ENCODE measurements around the gene SLC9A3.
"Not testable (repeated sequence)": the region's sequence is repeated elsewhere in the genome, so short reads cannot be mapped to it uniquely, and the experiment has no call there.

SLC9A3 gene

DNA sequence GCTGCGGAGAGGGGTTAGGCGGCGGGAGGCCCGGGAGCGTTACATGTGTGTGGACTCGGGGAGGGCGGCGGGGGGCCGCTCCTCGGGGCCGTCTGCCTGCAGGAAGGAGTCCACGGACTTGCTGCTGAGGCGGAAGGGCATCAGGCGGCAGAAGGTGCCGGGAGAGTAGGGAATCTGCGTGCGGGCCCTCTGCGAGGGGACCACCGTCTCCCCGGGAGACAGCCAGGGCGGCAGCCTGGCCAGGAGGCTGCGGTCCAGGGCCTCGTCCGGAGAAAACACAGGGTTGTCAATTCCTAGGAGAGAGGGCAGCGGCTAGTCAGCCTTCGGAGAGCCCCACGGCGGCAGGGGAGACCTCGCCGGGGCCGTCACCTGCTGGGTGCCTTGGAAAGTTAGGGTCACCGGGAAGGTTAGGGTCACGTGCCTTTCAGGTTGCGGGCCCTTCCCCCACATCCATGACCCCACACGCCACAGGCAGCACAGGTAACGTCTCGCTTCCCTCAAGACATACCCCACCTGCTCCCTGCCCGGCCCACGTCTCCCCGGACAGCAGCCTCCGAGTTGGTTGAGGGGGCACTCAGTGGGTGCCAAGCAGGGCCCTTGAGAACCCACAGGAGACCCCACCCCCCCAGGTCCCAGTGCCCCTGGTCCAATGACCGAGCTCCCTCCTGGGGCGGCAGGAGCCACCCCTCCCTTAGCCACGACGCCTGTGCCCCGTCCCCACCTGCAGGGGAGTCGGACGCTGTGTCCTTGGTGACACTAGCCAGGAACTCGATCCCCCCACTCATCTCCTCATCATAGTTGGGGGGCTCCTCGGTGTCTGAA lies 49.2 kb downstream of the SLC9A3 start:
- no peak for DNase-seq (ENCODE audit: low spot score)

DNA sequence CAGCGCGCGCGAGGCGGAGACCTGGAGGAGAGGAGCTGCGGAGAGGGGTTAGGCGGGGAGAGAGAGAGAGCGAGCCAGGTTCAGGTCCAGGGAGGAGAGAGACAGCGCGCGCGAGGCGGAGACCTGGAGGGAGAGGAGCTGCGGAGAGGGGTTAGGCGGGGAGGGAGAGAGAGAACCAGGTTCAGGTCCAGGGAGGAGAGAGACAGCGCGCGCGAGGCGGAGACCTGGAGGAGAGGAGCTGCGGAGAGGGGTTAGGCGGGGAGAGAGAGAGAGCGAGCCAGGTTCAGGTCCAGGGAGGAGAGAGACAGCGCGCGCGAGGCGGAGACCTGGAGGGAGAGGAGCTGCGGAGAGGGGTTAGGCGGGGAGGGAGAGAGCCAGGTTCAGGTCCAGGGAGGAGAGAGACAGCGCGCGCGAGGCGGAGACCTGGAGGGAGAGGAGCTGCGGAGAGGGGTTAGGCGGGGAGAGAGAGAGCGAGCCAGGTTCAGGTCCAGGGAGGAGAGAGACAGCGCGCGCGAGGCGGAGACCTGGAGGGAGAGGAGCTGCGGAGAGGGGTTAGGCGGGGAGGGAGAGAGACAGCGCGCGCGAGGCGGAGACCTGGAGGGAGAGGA lies 49.9 kb downstream of the SLC9A3 start:
- DNase-seq (ENCODE audit: low spot score): not testable (repeated sequence)

- DNase-seq (ENCODE audit: low spot score): peak; percentile 63
Observed at GRCh38 chr5:473551-474192, 50.6 kb downstream of the SLC9A3 start.

DNA sequence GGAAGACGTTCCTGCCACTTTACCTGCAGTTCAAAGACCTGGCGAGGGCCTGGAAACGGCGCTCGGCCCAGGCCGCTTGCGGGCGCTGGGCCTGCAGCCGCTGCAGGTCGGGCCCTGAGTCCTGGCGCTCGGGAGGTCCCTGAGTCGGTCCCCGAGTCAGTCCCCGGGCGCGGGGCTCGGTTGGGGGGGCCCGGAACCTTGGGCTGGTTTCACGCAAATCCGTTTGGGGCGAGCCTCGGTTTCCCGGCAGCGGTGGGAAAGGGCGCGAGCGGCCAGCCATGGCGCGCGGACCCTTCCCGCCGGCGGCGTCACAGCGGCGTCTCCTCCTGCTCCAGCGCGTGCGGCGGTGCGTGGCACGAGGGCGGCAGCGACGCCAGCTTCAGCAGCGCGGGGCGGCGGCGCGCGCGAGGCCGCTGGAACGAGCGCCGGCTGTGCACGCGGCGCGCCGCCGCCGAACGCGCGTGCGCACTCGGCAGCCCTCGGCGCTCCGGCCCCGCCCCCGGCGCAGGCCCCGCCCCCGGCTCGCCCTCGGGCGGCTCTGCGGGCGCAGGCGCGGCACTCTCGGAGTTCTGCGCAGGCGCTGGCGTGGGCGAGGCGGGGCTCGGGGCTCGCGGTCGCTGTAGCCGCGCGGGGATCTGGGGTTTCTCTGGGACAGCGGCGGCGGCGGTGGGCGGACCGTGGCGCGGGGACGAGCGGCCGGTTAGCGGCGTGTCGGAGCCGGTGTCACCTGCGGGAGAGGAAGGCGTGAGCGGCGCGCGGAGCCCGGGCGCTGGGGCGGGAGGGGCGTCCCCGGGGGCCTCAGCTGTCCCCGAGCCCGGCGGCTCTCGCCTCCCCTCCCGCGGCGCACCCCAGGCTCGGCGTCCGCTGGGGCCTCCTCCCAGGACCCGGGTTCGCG lies 51.3 kb downstream of the SLC9A3 start:
- peak; percentile 95 for DNase-seq (ENCODE audit: low spot score)

DNA sequence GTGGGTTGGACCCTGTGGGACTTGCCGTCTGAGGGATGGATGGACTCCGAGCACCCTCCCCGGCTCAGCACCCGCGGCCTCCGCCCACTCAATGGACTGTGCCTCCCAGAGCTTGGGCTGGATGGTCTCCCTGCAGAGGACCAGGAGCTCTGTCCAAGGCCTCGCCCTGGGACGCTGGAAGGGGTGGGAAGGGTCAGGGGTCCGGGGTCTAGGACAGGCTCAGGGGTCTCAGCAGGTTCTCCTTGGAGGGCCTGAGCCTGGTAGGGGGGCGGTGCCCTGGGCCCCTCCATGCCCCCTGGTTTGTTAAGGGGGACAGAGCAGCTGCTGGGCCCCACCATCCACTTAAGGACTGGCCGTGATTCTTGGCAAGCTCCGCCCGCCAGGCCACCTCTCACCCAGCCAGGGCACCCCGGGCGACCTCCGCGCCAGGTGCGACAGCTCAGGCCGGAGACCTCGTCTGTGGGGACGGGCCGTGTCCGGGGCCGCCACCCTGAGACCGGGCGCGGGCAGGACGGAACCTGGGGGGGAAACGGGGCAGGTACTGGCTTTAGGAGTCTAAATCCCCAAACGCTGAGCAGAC lies 52.1 kb downstream of the SLC9A3 start:
- DNase-seq (ENCODE audit: low spot score): no peak

DNA sequence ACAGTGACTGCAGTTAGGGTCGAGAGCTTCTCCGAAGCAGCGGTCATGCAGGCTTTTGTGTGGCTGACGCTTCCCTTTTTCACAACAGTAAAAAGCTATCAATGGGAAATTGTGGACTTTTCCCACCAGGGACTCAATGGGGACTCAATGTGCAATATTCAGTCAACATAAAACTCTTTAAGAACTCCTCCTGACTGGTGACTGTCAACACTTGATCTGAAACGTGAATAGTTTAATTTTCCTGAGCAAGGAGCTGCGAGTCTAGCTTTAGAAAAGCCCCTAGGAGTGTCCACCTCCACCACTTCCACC lies 52.5 kb downstream of the SLC9A3 start:
- DNase-seq (ENCODE audit: low spot score): peak; percentile 37

GRCh38 chr5:470961-471749 lies 53.1 kb downstream of the SLC9A3 start:
- no peak for DNase-seq (ENCODE audit: low spot score)

DNA sequence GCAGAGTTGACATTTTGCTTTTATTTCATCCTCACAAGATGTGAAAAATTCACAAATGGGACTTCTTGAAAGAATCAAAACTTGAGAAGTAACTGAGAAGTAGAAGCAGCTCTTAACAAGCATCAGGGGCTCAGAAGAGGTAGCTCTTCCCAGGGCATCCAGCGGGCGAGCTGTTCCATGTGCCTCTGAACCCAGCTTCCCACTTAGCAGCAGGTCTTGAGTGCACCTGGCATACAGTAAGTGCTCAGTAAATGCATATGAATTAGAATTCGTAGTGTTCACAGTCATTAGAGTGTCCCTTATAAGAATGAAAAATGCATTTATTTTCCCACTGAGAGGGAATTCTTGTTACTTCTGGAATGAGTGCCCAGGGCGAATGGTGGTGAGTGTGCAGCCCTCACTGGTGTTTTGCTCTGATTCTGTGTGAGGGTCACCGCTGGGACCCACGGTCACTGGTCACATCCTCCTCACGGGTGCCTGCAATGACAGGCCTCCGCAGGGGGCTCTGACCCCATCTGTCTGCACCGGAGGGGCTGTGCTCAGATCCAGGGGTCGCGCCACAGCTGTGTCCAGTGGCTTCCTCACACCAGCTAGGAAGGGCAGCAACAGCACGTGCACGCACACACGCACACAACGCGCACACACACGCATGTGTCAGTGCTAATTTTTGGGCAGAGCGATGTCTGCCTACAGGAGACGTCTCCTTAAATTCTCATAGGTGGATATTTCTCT lies 54.3 kb downstream of the SLC9A3 start:
- DNase-seq (ENCODE audit: low spot score): no peak

- no peak for DNase-seq (ENCODE audit: low spot score)
Observed at GRCh38 chr5:468401-468800, 55.8 kb downstream of the SLC9A3 start.

GRCh38 chr5:466661-467310 lies 57.5 kb downstream of the SLC9A3 start:
- DNase-seq (ENCODE audit: low spot score): no peak

- no peak for DNase-seq (ENCODE audit: low spot score)
Observed at GRCh38 chr5:465591-466403, 58.5 kb downstream of the SLC9A3 start.

DNA sequence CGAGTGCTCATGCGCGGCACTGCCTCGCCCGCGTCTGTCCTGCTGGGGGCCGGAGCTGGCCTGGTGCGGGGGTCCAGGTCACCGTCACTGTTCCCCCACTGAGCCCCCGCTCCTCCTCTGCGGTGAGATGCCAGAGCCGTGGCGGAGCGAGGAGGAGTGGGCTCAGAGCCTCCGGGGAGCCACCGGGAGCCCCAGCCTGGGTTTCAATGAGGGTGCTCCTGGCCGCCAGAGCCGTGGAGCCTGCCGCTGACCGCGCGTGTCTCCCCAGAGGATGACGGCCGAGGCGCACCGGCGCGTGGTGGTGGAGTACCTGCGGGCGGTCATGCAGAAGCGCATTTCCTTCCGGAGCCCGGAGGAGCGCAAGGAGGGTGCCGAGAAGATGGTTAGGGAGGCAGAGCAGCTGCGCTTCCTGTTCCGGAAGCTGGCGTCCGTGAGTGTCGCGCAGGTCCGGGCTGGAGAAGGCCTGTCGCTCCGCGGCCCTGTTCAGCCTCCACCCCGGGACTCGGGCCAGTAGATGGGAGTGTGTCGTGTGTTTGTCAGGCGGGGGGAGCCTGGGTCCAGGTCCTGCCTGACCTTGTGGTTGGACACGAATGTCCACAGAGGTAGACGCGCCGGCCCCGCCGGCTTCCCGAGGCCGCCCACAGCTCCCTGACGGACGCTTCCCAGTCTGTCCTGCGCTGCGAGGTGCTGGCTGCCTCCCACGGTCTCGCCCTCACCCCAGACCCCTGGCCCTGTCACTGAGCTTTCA lies 59.2 kb downstream of the SLC9A3 start:
- no peak for DNase-seq (ENCODE audit: low spot score)

- no peak for DNase-seq (ENCODE audit: low spot score)
Observed at GRCh38 chr5:464446-464842, 59.8 kb downstream of the SLC9A3 start.

DNA sequence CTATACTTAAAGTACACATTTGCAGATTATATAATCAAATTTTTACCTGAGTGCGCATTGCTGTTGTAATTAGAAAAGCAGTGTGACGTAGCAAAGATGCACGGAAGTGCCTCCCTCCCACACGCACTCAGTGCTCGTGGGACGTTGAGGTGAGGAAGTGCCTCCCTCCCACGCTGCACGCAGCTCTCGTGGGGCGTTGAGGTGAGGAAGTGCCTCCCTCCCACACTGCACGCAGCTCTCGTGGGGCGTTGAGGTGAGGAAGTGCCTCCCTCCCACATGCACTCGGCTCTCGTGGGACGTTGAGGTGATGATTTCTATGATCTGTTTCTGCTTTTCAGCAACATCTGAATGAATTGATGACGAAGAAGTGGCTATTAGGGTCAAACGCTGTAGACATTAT lies 60.3 kb downstream of the SLC9A3 start:
- no peak for DNase-seq (ENCODE audit: low spot score)

- no peak for DNase-seq (ENCODE audit: low spot score)
Observed at GRCh38 chr5:463301-463700, 60.9 kb downstream of the SLC9A3 start.

GRCh38 chr5:462051-462481 lies 62.2 kb downstream of the SLC9A3 start:
- no peak for DNase-seq (ENCODE audit: low spot score)

DNA sequence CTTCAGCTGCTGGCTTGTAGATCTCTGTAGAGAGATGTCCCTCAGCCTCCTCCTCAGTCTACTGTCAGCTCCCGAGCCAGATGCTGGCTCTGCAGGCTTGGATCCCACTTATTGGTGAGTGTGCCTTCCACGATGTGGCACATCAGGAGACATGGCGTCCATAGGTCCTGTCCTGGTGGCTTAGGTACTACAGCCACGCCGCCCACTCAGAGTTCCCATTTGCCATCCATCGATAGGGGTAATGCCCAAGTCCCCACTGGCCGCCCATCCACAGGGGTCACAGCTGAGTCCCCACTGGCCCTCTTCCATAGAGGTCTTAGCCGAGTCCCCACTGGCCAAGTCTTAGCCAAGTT lies 64.0 kb downstream of the SLC9A3 start:
- DNase-seq (ENCODE audit: low spot score): no peak

GRCh38 chr5:459562-460272 lies 64.5 kb downstream of the SLC9A3 start:
- no peak for DNase-seq (ENCODE audit: low spot score)

Data from NAMALWA (cell line).